Posterior cingulate gyrus (tissue), 11 donors: ENCODE measurements around the gene PPP1R3G.
"Not testable (repeated sequence)": the region's sequence is repeated elsewhere in the genome, so short reads cannot be mapped to it uniquely, and the experiment has no call there.

ENCODE experiments used
- DNase-seq, 10 donors: peaks; one replicate each; pipeline versions ENCODE4 v3.0.0 to v3.0.0-alpha.2; 2020 to 2021; ENCODE audit warnings: mixed read lengths in 3 of 10
- intact Hi-C: fragments of 100-400 bp; cut with DNase I; formaldehyde crosslinking; loops from one replicate; pipeline ENCODE4 v1.15.1; 2023

The PPP1R3G gene

GRCh38 chr6:5084781-5085647 is at the start of gene PPP1R3G:
PPP1R3G (plus strand) TSS chr6:5085341; CDS start chr6:5085486, 145 bp downstream.
- peak in 5 of 10 donors; percentile 27 to 87 (median 35) for DNase-seq
- intact Hi-C loops, result loop anchor here (5.0 kb wide), 1 partner anchor 47 kb away; no protein-coding TSS in a partner anchor

GRCh38 chr6:5036269-5036668 is 48.9 kb upstream of the PPP1R3G start:
- intact Hi-C loops, result no loop called here
- no peak for DNase-seq

- intact Hi-C loops, result no loop called here
- no peak for DNase-seq
Observed at GRCh38 chr6:5041955-5042354, 43.2 kb upstream of the PPP1R3G start.

GRCh38 chr6:5042436-5042835 is 42.7 kb upstream of the PPP1R3G start:
- intact Hi-C loops, result no loop called here
- no peak for DNase-seq

GRCh38 chr6:5044866-5045265 is 40.3 kb upstream of the PPP1R3G start:
- no peak for DNase-seq
- intact Hi-C loops, result no loop called here

- no peak for DNase-seq
- intact Hi-C loops, result no loop called here
Observed at GRCh38 chr6:5045416-5045815, 39.7 kb upstream of the PPP1R3G start.

- intact Hi-C loops, result no loop called here
- DNase-seq, result no peak
Observed at GRCh38 chr6:5046430-5046829, 38.7 kb upstream of the PPP1R3G start.

GRCh38 chr6:5050009-5050408 is 35.1 kb upstream of the PPP1R3G start:
- DNase-seq, result no peak
- intact Hi-C loops, result no loop called here

- no peak for DNase-seq
- intact Hi-C loops, result no loop called here
Observed at GRCh38 chr6:5051394-5051793, 33.7 kb upstream of the PPP1R3G start.

GRCh38 chr6:5053038-5053437 is 32.1 kb upstream of the PPP1R3G start:
- intact Hi-C loops, result no loop called here
- DNase-seq, result no peak

- DNase-seq, result no peak
- intact Hi-C loops, result no loop called here
Observed at GRCh38 chr6:5053864-5054244, 31.3 kb upstream of the PPP1R3G start.

GRCh38 chr6:5054245-5054873 is 30.8 kb upstream of the PPP1R3G start:
- intact Hi-C loops, result no loop called here
- DNase-seq, result no peak

- no peak for DNase-seq
Observed at GRCh38 chr6:5055118-5055517, 30.0 kb upstream of the PPP1R3G start.

GRCh38 chr6:5058254-5058653 is 26.9 kb upstream of the PPP1R3G start:
- no peak for DNase-seq
- intact Hi-C loops, result no loop called here

More at GRCh38 chr6:5055118-5055517, 30.0 kb upstream of the PPP1R3G start:
- intact Hi-C loops, result no loop called here

- intact Hi-C loops, result no loop called here
- no peak for DNase-seq
Observed at GRCh38 chr6:5059036-5059896, 25.9 kb upstream of the PPP1R3G start.

GRCh38 chr6:5060439-5060838 is 24.7 kb upstream of the PPP1R3G start:
- DNase-seq, intact Hi-C loops: not testable (repeated sequence)

- intact Hi-C loops, result no loop called here
- DNase-seq, result no peak
Observed at GRCh38 chr6:5061152-5061551, 24.0 kb upstream of the PPP1R3G start.

GRCh38 chr6:5063617-5064016 is 21.5 kb upstream of the PPP1R3G start:
- DNase-seq, result no peak
- intact Hi-C loops, result no loop called here

GRCh38 chr6:5066456-5067093 is 18.6 kb upstream of the PPP1R3G start:
- no peak for DNase-seq
- intact Hi-C loops, result no loop called here

- no peak for DNase-seq
- intact Hi-C loops, result no loop called here
Observed at GRCh38 chr6:5067305-5067704, 17.8 kb upstream of the PPP1R3G start.
